Epithelial cell of proximal tubule (primary cell): ENCODE measurements around the gene SLC66A3. TPM values are rescaled to one million over a fixed set of nuclear protein-coding genes. Genes with fewer than 3 reads are reported as not detected.

ENCODE experiments used
- DNase-seq: peaks from one replicate; pipeline ENCODE4 v3.0.0-alpha.2; 2011; ENCODE audit warnings: low read depth
- H3K4me3 ChIP-seq: 2 replicates; pipeline ENCODE4 v1.5.1; 2011; ENCODE audit warnings: low read depth, mild to moderate bottlenecking, low read length
- CTCF ChIP-seq: conservative IDR thresholded peaks from 2 replicates; pipeline ENCODE4 v1.5.1; 2012; ENCODE audit warnings: low read depth, mild to moderate bottlenecking, low read length
- total RNA-seq: library from RNA; depleted of rRNA; stranded (reverse); fragments of >200 nt; gene quantifications from 2 replicates; pipeline ENCODE4 v1.2.3, GENCODE V29; 2015

The SLC66A3 gene
- total RNA-seq, 1 donor from 2014 or later = 58.2 TPM

GRCh38 chr2:11186145-11186544 lies 30.9 kb downstream of the SLC66A3 start:
- no peak for TF ChIP-seq CTCF

GRCh38 chr2:11187083-11187619 lies 31.9 kb downstream of the SLC66A3 start:
- no peak overlapping the region for H3K4me3 ChIP-seq
- TF ChIP-seq CTCF = no peak
- DNase-seq = peak; percentile 3

More at GRCh38 chr2:11186145-11186544, 30.9 kb downstream of the SLC66A3 start:
- no peak overlapping the region for H3K4me3 ChIP-seq
- DNase-seq = no peak

GRCh38 chr2:11187731-11188130 lies 32.5 kb downstream of the SLC66A3 start:
- H3K4me3 ChIP-seq = no peak overlapping the region
- DNase-seq = no peak
- TF ChIP-seq CTCF = no peak

GRCh38 chr2:11196246-11196645 lies 41.0 kb downstream of the SLC66A3 start:
- H3K4me3 ChIP-seq = no peak overlapping the region
- DNase-seq = no peak
- no peak for TF ChIP-seq CTCF

- H3K4me3 ChIP-seq = no peak overlapping the region
- DNase-seq = no peak
- no peak for TF ChIP-seq CTCF
Observed at GRCh38 chr2:11200651-11201050, 45.4 kb downstream of the SLC66A3 start.

GRCh38 chr2:11201969-11202368 lies 46.7 kb downstream of the SLC66A3 start:
- DNase-seq = no peak
- TF ChIP-seq CTCF = no peak
- H3K4me3 ChIP-seq = no peak overlapping the region

GRCh38 chr2:11203480-11203879 lies 48.2 kb downstream of the SLC66A3 start:
- DNase-seq = no peak
- no peak for TF ChIP-seq CTCF
- no peak overlapping the region for H3K4me3 ChIP-seq
